ENCODE measurements around the gene MAMLD1. TPM values are rescaled to one million over a fixed set of nuclear protein-coding genes. Genes with fewer than 3 reads are reported as not detected.

MAMLD1 gene
- total and polyA plus RNA-seq, 5 experiments from 2014 or later, result 0.30 to 0.46 (median 0.36) TPM; not detected in 1

- POLR2A ChIA-PET, result no interaction called here
- DNase-seq, result no peak
These were observed 152.7 kb downstream of the MAMLD1 start for GRCh38 chrX:150515801-150516200.

GRCh38 chrX:150517303-150517910 is 154.3 kb downstream of the MAMLD1 start:
- Mint-ChIP-seq H3K27ac (no peak overlapping the region), H3K27me3 (peaks cover 0 to 18% (median 0%) of the 10 kb centered on the region in 5 donors), H3K4me3 (no peak overlapping the region), H3K36me3 (no peaks in the 10 kb centered on the region), H3K4me1 (peaks cover 0 to 2% (median 0%) of the 10 kb centered on the region in 4 donors), H3K9me3 (no peaks in the 10 kb centered on the region)
- ATAC-seq (no peak), DNase-seq (no peak)
- POLR2A ChIA-PET, result no interaction called here

More at GRCh38 chrX:150515801-150516200, 152.7 kb downstream of the MAMLD1 start:
- H3K4me3 Mint-ChIP-seq, result no peak overlapping the region
- no peak for ATAC-seq
- H3K36me3 Mint-ChIP-seq, result no peaks in the 10 kb centered on the region
- no peaks in the 10 kb centered on the region for H3K9me3 Mint-ChIP-seq
- H3K4me1 Mint-ChIP-seq, result peaks cover 0 to 2% (median 0%) of the 10 kb centered on the region in 4 donors
- H3K27me3 Mint-ChIP-seq, result peaks cover 0 to 18% (median 0%) of the 10 kb centered on the region in 5 donors
- peak overlapping the region in 2 of 10 donors; percentile 43 to 68 for H3K27ac Mint-ChIP-seq

- POLR2A ChIA-PET, result interaction anchor here (1.6 kb wide), 1 partner anchor 24 kb away, joined by 5 read pairs; no protein-coding TSS in a partner anchor
- DNase-seq (no peak), ATAC-seq (no peak)
- H3K27ac Mint-ChIP-seq, result no peak overlapping the region
- H3K4me3 Mint-ChIP-seq, result no peak overlapping the region
- H3K27me3 Mint-ChIP-seq, result no peaks in the 10 kb centered on the region
- H3K4me1 Mint-ChIP-seq, result no peaks in the 10 kb centered on the region
- H3K9me3 Mint-ChIP-seq, result no peaks in the 10 kb centered on the region
- no peaks in the 10 kb centered on the region for H3K36me3 Mint-ChIP-seq
These were observed 159.4 kb downstream of the MAMLD1 start for GRCh38 chrX:150522494-150522893.

GRCh38 chrX:150525061-150525919 is 162.2 kb downstream of the MAMLD1 start:
- H3K4me3 Mint-ChIP-seq, result no peak overlapping the region
- no peaks in the 10 kb centered on the region for H3K27me3 Mint-ChIP-seq
- no peaks in the 10 kb centered on the region for H3K9me3 Mint-ChIP-seq
- no peak for ATAC-seq
- no peak overlapping the region for H3K27ac Mint-ChIP-seq
- H3K4me1 Mint-ChIP-seq, result no peaks in the 10 kb centered on the region
- no peak for DNase-seq
- H3K36me3 Mint-ChIP-seq, result no peaks in the 10 kb centered on the region
- POLR2A ChIA-PET, result no interaction called here

- POLR2A ChIA-PET, result no interaction called here
- DNase-seq (no peak), ATAC-seq (no peak)
- H3K9me3 Mint-ChIP-seq, result no peaks in the 10 kb centered on the region
- no peaks in the 10 kb centered on the region for H3K27me3 Mint-ChIP-seq
- no peak overlapping the region for H3K4me3 Mint-ChIP-seq
- no peaks in the 10 kb centered on the region for H3K36me3 Mint-ChIP-seq
- H3K27ac Mint-ChIP-seq, result no peak overlapping the region
- H3K4me1 Mint-ChIP-seq, result no peaks in the 10 kb centered on the region
These were observed 163.6 kb downstream of the MAMLD1 start for GRCh38 chrX:150526692-150527091.

GRCh38 chrX:150527108-150527507 is 164.0 kb downstream of the MAMLD1 start:
- Mint-ChIP-seq H3K27me3 (no peaks in the 10 kb centered on the region), H3K36me3 (no peaks in the 10 kb centered on the region), H3K4me3 (no peak overlapping the region), H3K9me3 (no peaks in the 10 kb centered on the region), H3K27ac (no peak overlapping the region), H3K4me1 (no peaks in the 10 kb centered on the region)
- no peak for DNase-seq
- ATAC-seq, result no peak
- POLR2A ChIA-PET, result no interaction called here

- Mint-ChIP-seq H3K4me3 (no peak overlapping the region), H3K9me3 (peaks cover 0 to 11% (median 2%) of the 10 kb centered on the region in 9 donors), H3K27me3 (no peaks in the 10 kb centered on the region), H3K36me3 (no peaks in the 10 kb centered on the region), H3K27ac (no peak overlapping the region), H3K4me1 (no peaks in the 10 kb centered on the region)
- DNase-seq, result no peak
- no peak for ATAC-seq
- POLR2A ChIA-PET, result no interaction called here
These were observed 166.5 kb downstream of the MAMLD1 start for GRCh38 chrX:150529587-150529986.

- no peak overlapping the region for H3K4me3 Mint-ChIP-seq
- POLR2A ChIA-PET, result no interaction called here
- H3K27me3 Mint-ChIP-seq, result no peaks in the 10 kb centered on the region
- ATAC-seq (no peak), DNase-seq (no peak)
- no peaks in the 10 kb centered on the region for H3K4me1 Mint-ChIP-seq
- H3K9me3 Mint-ChIP-seq, result peaks cover 0 to 20% (median 6%) of the 10 kb centered on the region in 9 donors
- no peak overlapping the region for H3K27ac Mint-ChIP-seq
- H3K36me3 Mint-ChIP-seq, result peaks cover 0 to 5% (median 0%) of the 10 kb centered on the region in 3 donors
These were observed 167.7 kb downstream of the MAMLD1 start for GRCh38 chrX:150530821-150531220.

GRCh38 chrX:150531467-150531866 is 168.3 kb downstream of the MAMLD1 start:
- DNase-seq, result no peak
- Mint-ChIP-seq H3K27me3 (no peaks in the 10 kb centered on the region), H3K4me3 (no peak overlapping the region), H3K9me3 (peaks cover 0 to 27% (median 6%) of the 10 kb centered on the region in 9 donors), H3K27ac (no peak overlapping the region), H3K36me3 (peaks cover 0 to 11% (median 0%) of the 10 kb centered on the region in 3 donors), H3K4me1 (no peaks in the 10 kb centered on the region)
- POLR2A ChIA-PET, result no interaction called here
- ATAC-seq, result no peak

- H3K27ac Mint-ChIP-seq, result peak overlapping the region in 1 of 10 donors; percentile 27
- POLR2A ChIA-PET, result no interaction called here
- ATAC-seq (no peak), DNase-seq (no peak)
- H3K4me1 Mint-ChIP-seq, result no peaks in the 10 kb centered on the region
- H3K9me3 Mint-ChIP-seq, result peaks cover 0 to 46% (median 6%) of the 10 kb centered on the region in 9 donors
- no peaks in the 10 kb centered on the region for H3K27me3 Mint-ChIP-seq
- H3K4me3 Mint-ChIP-seq, result no peak overlapping the region
- H3K36me3 Mint-ChIP-seq, result peaks cover 0 to 13% (median 0%) of the 10 kb centered on the region in 3 donors
These were observed 170.7 kb downstream of the MAMLD1 start for GRCh38 chrX:150533863-150534262.

- peaks cover 0 to 46% (median 6%) of the 10 kb centered on the region in 9 donors for H3K9me3 Mint-ChIP-seq
- no peak for DNase-seq
- H3K27me3 Mint-ChIP-seq, result no peaks in the 10 kb centered on the region
- ATAC-seq, result no peak
- no peaks in the 10 kb centered on the region for H3K4me1 Mint-ChIP-seq
- H3K27ac Mint-ChIP-seq, result no peak overlapping the region
- H3K36me3 Mint-ChIP-seq, result peaks cover 0 to 13% (median 0%) of the 10 kb centered on the region in 3 donors
- POLR2A ChIA-PET, result no interaction called here
- no peak overlapping the region for H3K4me3 Mint-ChIP-seq
These were observed 173.5 kb downstream of the MAMLD1 start for GRCh38 chrX:150536455-150537116.

GRCh38 chrX:150537851-150538250 is 174.7 kb downstream of the MAMLD1 start:
- peaks cover 0 to 13% (median 0%) of the 10 kb centered on the region in 3 donors for H3K36me3 Mint-ChIP-seq
- H3K4me1 Mint-ChIP-seq, result no peaks in the 10 kb centered on the region
- POLR2A ChIA-PET, result no interaction called here
- peaks cover 0 to 46% (median 6%) of the 10 kb centered on the region in 9 donors for H3K9me3 Mint-ChIP-seq
- H3K27me3 Mint-ChIP-seq, result no peaks in the 10 kb centered on the region
- DNase-seq (no peak), ATAC-seq (no peak)
- no peak overlapping the region for H3K27ac Mint-ChIP-seq
- H3K4me3 Mint-ChIP-seq, result no peak overlapping the region

GRCh38 chrX:150540965-150541364 is 177.8 kb downstream of the MAMLD1 start:
- Mint-ChIP-seq H3K36me3 (peaks cover 0 to 7% (median 0%) of the 10 kb centered on the region in 3 donors), H3K4me3 (no peak overlapping the region), H3K27me3 (no peaks in the 10 kb centered on the region), H3K9me3 (peaks cover 0 to 25% (median 0%) of the 10 kb centered on the region in 9 donors), H3K27ac (no peak overlapping the region), H3K4me1 (peaks cover 0 to 6% (median 3%) of the 10 kb centered on the region in 4 donors)
- no peak for DNase-seq
- ATAC-seq, result no peak
- POLR2A ChIA-PET, result no interaction called here

All from naive thymus-derived CD8-positive, alpha-beta T cell (primary cell).